GM18498 (cell line): ENCODE data around the gene ARID3A.
A peak's percentile ranks its signal among the peaks of the same experiment; 100 is the strongest.
"Not testable (repeated sequence)": the region's sequence is repeated elsewhere in the genome, so short reads cannot be mapped to it uniquely, and the experiment has no call there.

Experiments
- ATAC-seq: cut with Tn5 transposase; IDR thresholded peaks from one replicate; pipeline ENCODE4 v1.9.1; 2021; ENCODE audit warnings: mild to moderate bottlenecking, moderate library complexity; ENCODE audit not compliant: unreplicated experiment

ARID3A gene

DNA sequence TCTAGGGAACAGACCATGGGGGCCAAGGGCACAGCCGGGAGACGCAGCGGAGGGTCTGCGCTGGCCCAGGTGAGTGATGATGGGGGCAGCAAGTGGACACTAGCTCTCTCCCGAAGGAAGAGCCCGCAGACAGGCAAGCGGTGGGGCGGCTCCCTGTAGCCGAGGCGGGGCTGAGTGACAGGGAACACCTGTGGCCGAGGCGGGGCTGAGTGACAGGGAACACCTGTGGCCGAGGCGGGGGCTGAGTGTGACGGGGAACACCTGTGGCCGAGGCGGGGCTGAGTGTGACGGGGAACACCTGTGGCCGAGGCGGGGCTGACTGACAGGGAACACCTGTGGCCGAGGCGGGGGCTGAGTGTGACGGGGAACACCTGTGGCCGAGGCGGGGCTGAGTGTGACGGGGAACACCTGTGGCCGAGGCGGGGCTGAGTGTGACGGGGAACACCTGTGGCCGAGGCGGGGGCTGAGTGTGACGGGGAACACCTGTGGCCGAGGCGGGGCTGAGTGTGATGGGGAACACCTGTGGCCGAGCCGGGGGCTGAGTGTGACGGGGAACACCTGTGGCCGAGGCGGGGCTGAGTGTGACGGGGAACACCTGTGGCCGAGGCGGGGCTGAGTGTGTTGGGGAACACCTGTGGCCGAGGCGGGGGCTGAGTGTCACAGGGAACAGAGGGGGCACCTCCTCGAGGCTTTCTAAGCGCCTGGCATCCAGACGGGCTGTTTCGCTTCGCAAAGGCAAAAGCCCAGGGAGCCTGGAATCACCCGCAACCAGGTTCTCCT is 34.2 kb upstream of the ARID3A start:
- ATAC-seq: not testable (repeated sequence)

- ATAC-seq: no peak
These were observed 33.5 kb upstream of the ARID3A start for GRCh38 chr19:892243-892893.

- ATAC-seq: peak; percentile 87
These were observed 32.7 kb upstream of the ARID3A start, which contains the start of the genes MED16 and RNU6-9 for GRCh38 chr19:892894-893689. Gene MED16, minus strand, starts transcription at chr19:893187. Its CDS starts 2,056 bp downstream, at chr19:891131. Gene RNU6-9, plus strand, starts transcription at chr19:893484.

GRCh38 chr19:896434-896833 is 29.4 kb upstream of the ARID3A start:
- no peak for ATAC-seq

DNA sequence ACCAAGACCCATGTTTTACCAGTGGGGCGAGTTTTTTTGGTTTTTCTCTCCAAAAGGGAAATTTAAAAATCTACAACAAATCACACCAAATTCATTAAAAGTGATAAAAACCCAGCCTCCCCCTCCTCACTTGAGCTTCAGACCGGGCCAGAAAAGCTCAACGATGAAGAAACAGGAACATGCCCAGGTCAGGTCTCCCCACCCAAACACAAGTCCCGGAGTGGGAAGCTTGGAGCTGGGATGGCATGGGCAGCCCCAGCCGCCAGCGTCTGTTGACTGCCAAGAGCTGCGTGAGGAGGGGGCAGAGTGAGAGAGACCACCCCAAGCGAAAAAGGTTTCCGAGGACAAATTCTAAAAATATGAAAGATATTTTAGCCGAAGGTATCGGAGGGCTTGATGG is 28.8 kb upstream of the ARID3A start:
- no peak for ATAC-seq

DNA sequence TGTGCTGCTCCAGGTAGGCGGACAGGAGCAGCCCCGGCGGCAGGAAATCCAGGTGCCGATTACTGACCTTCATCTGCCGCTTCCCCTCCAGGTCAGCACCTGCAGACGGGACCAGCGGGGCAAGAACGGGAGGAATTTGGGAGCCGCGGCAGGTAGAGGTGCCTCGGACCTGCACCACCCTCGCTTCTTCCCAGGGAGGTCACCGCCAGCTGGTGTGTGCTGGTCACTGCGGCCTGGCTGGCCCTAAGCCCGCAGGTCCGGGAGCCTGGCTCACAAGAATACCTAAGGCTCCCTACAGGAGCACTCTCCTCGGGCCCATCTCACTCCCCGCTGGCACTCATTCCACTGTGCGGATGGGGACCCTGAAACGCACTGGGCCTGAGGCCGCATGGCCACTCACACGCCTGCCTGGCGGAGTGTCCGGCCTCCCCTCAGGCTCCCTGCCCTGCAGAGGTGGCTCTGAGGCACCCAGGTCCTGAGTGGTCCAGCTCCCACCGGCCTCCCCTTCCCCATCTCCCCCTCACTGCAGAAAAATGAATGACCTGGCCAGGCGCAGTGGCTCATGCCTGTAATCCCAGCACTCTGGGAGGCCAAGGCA is 28.3 kb upstream of the ARID3A start:
- ATAC-seq: no peak

GRCh38 chr19:898663-899062 is 27.2 kb upstream of the ARID3A start:
- ATAC-seq: no peak

DNA sequence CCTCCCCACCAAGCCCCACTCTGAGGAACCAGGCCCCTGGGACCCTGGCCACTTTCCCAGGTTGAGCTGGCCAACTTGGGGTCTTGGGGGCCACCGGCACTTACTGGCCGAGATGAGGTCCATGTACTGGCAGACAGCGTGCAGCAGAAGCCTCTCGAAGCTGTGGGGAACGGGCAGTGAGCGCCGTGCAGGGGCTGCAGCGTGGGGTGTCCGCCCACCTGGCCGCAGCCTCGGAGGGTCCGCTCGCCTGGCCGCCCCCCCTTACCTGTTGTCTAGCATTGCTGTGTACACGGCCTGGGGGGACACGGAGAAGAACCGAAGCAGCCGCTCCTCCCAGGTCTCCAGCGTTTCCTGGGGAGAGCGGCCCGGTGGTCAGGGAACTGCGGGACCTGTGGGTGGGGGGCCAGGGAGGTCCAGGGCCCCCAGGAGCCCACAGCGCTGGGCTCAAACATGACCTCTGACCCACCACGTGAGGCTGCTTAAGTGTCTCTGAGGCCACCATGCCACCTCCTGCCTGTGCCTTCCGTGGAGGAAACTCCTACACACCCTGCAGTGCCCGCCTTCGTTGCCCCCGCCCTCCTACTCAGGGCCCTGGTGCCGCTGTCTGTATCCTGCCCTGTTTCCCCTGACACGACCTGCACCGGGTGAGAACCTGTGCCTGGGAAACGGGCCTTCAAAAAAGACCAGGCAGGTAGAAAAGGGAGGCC is 26.3 kb upstream of the ARID3A start:
- no peak for ATAC-seq

DNA sequence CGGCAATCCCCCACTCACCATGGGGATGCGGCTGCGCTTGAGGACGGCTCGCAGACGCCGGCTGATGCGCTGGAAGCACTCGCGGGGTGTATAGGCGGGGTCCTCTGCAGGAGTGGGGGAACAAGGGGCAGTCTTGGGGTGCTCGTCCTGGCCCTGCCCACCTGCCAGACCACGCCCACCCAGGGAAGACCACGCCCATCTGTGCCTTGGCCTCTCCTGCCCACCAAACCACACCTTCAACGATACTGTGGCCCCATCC is 25.9 kb upstream of the ARID3A start:
- no peak for ATAC-seq

DNA sequence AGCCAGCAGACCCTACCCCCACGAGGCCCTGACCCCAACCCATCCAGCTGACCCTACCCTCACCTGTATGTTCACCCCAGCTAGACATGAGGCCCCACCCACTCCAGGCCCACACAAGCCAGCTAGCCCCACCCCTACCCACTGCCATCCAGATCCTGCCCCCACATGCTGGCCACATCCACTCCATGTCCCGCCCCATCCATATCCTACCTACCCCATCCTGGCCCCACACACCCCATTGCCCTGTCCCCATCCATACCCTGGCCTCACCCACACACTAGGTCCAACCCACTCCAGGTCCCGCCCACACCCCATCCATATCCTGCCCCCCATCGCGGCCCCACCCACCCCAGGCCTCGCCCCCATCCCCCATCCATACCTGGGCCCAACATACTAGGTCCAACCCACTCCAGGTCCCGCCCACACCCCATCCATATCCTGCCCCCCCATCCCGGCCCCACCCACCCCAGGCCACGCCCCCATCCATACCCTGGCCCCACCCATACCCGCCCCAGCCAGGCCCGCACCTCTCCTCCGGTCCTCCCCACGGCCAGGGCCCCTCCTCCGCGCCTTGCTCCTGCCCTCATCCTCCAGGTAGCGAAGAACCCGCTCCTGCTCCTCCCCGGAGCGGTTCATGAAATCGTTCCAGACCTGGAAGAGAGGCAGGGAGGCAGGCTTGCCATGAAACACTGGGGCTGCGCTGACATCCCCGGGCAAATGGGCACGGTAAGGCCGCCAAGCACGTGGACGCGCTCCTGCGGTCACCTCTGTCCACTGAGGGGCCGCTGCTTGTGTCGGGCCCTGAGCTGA is 25.3 kb upstream of the ARID3A start:
- ATAC-seq: no peak

DNA sequence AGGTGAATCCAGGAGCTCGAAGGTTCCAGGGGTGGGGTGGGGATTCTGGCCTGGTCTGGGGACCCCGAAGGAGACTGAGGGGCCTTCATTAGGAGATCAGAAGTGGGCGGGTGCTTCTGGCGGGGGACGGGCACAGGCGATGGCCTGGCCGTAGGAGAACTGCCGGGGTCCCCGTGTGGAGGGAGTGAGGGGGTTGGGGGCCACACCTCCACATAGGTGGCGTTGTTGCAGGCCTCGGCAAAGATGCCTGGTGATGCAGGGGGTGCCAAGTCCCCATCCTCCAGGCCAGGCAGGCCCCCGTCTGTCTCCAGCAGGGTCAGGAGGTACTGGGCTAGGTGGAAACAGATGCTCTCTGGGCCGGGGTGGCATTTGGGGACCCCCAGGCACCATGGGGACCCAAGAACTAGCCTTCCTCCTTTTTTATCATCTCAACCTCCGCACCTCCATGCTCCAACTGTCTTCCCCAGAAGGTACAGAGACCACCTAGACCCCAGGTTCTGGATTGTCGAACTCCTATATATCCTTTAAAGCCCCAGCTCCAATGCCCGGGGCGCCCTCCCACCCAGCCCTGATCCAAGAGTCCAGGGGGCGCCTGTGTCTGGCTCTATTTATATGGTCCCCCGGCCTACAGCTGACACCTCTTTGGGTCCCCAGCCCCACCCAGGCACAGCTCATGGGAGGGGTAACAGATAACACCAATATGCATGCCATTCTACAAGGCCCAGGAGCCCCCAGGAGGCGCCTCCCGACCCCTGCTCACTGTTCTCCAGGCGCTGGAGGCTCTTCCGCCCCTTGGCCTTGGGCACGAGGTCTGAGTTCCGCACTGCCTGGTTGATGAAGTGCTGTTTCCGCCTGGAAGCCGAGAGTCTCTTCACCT is 24.4 kb upstream of the ARID3A start:
- no peak for ATAC-seq

GRCh38 chr19:902093-902370 is 23.8 kb upstream of the ARID3A start:
- no peak for ATAC-seq

DNA sequence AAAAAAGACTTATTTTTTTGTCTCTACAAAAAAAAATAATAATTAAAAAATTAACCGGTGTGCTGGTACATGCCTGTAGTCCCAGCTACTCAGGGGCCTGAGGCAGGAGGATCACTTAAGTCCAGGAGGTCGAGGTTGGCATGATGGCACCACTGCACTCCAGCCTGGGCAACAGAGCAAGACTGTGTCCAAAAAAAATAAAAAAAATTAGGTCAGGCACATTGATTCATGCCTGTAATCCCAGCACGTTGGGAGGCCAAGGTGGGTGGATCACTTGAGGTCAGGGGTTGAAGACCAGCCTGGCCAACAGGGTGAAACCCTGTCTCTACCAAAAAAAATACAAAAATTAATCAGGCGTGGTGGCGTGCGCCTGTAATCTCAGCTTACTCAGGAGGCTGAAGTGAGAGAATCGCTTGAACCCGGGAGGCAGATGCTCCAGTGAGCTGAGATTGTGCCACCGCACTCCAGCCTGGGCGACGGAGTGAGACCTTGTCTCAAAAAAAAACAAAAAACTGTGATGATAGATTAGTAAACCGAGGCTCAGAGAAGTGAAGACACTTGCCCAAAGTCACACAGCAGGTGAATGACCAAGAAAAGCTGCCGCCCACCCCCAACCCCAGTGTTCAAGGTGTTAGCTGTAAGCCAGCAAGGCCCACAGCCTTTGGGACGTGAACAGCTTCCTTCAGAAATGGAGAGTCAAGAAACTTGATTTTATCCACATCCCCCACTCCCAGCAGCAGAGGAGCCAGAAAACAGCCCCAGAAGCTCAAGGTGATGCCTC is 23.2 kb upstream of the ARID3A start:
- ATAC-seq: no peak

DNA sequence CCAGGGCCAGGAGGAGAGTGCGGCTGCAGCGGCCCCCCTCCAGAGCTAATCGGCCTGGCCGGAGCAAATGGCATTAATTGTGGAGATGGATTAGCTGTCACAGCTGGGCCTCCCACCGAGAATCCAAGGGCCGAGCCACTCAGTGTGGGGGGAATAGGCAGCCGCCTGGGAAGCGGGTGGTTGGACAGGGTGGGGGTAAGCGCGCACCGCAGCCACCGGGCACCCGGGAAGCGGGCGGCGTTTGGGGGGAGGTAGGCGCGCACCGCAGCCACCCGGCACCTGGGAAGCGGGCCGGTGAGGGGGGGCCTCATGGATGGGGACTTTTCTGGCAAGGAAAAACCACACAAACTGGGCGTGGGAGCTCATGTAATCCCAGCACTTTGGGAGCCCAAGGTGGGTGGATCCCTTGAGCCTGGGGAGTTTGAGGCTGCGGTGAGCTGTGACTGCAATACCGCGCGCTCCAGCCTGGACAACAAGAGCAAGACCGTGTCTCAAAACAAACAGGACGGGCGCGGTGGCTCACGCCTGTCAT is 22.5 kb upstream of the ARID3A start:
- no peak for ATAC-seq

- ATAC-seq: no peak
These were observed 21.3 kb upstream of the ARID3A start for GRCh38 chr19:904545-904944.

DNA sequence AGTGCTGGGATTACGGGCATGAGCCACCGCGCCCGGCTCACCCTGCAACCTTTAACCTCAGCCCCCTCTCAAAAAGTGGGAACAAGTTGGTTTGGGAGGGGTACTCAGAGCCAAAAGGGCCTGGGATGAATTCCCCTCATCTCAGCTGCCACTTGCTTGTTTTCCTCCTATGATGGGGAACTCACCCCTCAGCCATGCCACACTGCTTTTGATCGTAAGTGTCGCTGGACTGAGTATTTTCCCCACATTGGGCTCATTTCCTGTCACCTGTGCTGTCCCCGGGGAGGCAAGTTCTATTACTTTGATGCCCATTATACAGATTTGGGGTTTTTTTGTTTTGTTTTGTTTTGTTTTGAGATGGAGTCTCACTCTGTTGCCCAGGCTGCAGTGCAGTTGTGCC is 19.4 kb upstream of the ARID3A start:
- ATAC-seq: no peak

- ATAC-seq: no peak
These were observed 18.5 kb upstream of the ARID3A start for GRCh38 chr19:907183-907853.
